Measurements from ENCODE around the gene GALNT2. TPM values are rescaled to one million over a fixed set of nuclear protein-coding genes. Genes with fewer than 3 reads are reported as not detected.

Gene GALNT2
- polyA plus RNA-seq, 1 of the 3 experiments (the other 2 are of a cell fraction): 118 TPM

DNA sequence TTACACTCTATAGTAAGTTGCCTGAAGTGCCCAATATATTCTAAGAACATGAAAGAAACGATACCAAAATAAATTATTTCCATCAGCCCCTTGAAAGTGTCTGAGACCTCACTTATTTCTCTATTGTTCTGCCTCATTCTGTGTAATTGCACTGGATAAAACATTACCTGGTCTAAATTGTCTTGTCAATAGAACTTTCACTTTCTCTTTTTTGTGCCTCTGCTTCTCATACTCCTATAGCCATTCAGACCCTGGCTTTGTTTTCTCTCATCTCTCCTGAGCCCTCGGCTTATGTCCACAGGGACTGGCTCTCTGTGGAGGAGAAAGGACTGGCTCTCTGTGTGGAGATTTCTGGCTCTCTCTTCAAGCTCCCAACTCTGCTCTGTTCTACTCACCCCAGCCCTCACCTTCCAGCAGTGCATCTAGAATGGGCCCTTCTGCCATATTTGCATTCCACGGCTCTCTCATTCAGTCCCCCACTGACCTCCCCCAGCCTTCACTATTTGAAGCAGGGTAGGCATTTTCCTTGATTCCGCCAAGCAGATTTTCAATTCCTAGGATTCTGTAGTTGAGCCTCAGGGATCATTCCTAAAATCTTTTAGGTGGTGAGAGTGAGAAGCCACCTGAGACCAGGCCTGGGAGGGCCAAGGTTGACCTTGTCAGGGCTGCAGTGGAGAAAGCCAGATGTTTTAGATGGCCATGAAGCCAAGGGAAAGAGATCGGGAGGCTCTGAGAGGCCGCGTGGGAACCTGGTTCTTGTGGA, 15.9 kb upstream of the GALNT2 start:
- H3K27me3 ChIP-seq (ENCODE audit: insufficient read depth): no peaks in the 10 kb centered on the region; the same call in 1 of the 2 replicates
- WGBS (ENCODE audit: low lambda C conversion rate): 69% methylated on average over 7 of the region's 7 CpGs
- H3K4me3 ChIP-seq (ENCODE audit: low read depth in 2 of 2, low read length in 1 of 2): no peak overlapping the region
- ChIA-PET CTCF (no interaction called here), POLR2A (no interaction called here)
- no peaks in the 10 kb centered on the region for H3K9me3 ChIP-seq
- H3K9me2 ChIP-seq: no peaks in the 10 kb centered on the region
- no peaks in the 10 kb centered on the region for H3F3A ChIP-seq (replicated peaks; ENCODE audit: insufficient read depth)
- H3K36me3 ChIP-seq (replicated peaks in 1 of 2; ENCODE audit: control insufficient read depth in 1 of 2, insufficient read depth in 2 of 2, low read length in 1 of 2): no peaks in the 10 kb centered on the region
- TF ChIP-seq SMC3 (IDR thresholded peaks at IDR 0.05; ENCODE audit: low read depth, low read length): no peak
- H3K4me2 ChIP-seq: no peak overlapping the region
- no peak overlapping the region for H2AFZ ChIP-seq (ENCODE audit: low read depth)
- no peaks in the 10 kb centered on the region for H3K79me2 ChIP-seq (ENCODE audit: insufficient read depth)
- DNase-seq: no peak
- no peak overlapping the region for H3K27ac ChIP-seq (ENCODE audit: low read depth in 2 of 2, low read length in 1 of 2)
- no peaks in the 10 kb centered on the region; a peak in 1 of 4 replicates for H3K4me1 ChIP-seq (ENCODE audit: control insufficient read depth in 1 of 2, insufficient read depth in 2 of 2, low read depth in 1 of 2, low read length in 1 of 2)
- no peak overlapping the region for H3K9ac ChIP-seq
- no peaks in the 10 kb centered on the region for H4K20me1 ChIP-seq (ENCODE audit: insufficient read depth)

- H3K4me3 ChIP-seq (ENCODE audit: low read depth in 2 of 2, low read length in 1 of 2): no peak overlapping the region
- no peaks in the 10 kb centered on the region; a peak in 1 of 4 replicates for H3K4me1 ChIP-seq (ENCODE audit: control insufficient read depth in 1 of 2, insufficient read depth in 2 of 2, low read depth in 1 of 2, low read length in 1 of 2)
- H3K27me3 ChIP-seq (ENCODE audit: insufficient read depth): no peaks in the 10 kb centered on the region; the same call in 1 of the 2 replicates
- H3K9me3 ChIP-seq: no peaks in the 10 kb centered on the region
- no peaks in the 10 kb centered on the region for H4K20me1 ChIP-seq (ENCODE audit: insufficient read depth)
- no peak overlapping the region for H3K4me2 ChIP-seq
- H3K9me2 ChIP-seq: no peaks in the 10 kb centered on the region
- no peaks in the 10 kb centered on the region for H3F3A ChIP-seq (replicated peaks; ENCODE audit: insufficient read depth)
- TF ChIP-seq, protein P1, sequence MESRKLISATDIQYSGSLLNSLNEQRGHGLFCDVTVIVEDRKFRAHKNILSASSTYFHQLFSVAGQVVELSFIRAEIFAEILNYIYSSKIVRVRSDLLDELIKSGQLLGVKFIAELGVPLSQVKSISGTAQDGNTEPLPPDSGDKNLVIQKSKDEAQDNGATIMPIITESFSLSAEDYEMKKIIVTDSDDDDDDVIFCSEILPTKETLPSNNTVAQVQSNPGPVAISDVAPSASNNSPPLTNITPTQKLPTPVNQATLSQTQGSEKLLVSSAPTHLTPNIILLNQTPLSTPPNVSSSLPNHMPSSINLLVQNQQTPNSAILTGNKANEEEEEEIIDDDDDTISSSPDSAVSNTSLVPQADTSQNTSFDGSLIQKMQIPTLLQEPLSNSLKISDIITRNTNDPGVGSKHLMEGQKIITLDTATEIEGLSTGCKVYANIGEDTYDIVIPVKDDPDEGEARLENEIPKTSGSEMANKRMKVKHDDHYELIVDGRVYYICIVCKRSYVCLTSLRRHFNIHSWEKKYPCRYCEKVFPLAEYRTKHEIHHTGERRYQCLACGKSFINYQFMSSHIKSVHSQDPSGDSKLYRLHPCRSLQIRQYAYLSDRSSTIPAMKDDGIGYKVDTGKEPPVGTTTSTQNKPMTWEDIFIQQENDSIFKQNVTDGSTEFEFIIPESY (IDR thresholded peaks at IDR 0.05; ENCODE audit: borderline replicate concordance, low read depth): no peak
- TF ChIP-seq CHD2 (IDR thresholded peaks at IDR 0.05; ENCODE audit: low read length, partially characterized antibody) (no peak), EZH2phosphoT487 (IDR thresholded peaks at IDR 0.05; ENCODE audit: borderline replicate concordance, low read depth) (no peak), GATA2 (CRISPR knock-in tag; IDR thresholded peaks at IDR 0.05) (no peak), NRF1 (IDR thresholded peaks at IDR 0.05; ENCODE audit: low read depth, low read length) (no peak), SIN3A (IDR thresholded peaks at IDR 0.05; ENCODE audit: borderline replicate concordance, low read depth, low read length) (no peak), RFX5 (IDR thresholded peaks at IDR 0.05; ENCODE audit: low read length) (no peak)
- H3K36me3 ChIP-seq (replicated peaks in 1 of 2; ENCODE audit: control insufficient read depth in 1 of 2, insufficient read depth in 2 of 2, low read length in 1 of 2): no peaks in the 10 kb centered on the region
- ChIA-PET CTCF (interaction anchor here (1.2 kb wide), 1 partner anchor 11 kb away, joined by 3 read pairs; no protein-coding TSS in a partner anchor), POLR2A (no interaction called here)
- H2AFZ ChIP-seq (ENCODE audit: low read depth): no peak overlapping the region
- WGBS (ENCODE audit: low lambda C conversion rate): 61% methylated on average over 2 of the region's 2 CpGs
- H3K79me2 ChIP-seq (ENCODE audit: insufficient read depth): no peaks in the 10 kb centered on the region
- H3K9ac ChIP-seq: no peak overlapping the region
- DNase-seq: no peak
- H3K27ac ChIP-seq (ENCODE audit: low read depth in 2 of 2, low read length in 1 of 2): no peak overlapping the region
Observed at GRCh38 chr1:230052018-230052417, 15.0 kb upstream of the GALNT2 start.

GRCh38 chr1:230052665-230053064, 14.4 kb upstream of the GALNT2 start:
- POLR2A ChIA-PET: no interaction called here
- no peak for TF ChIP-seq NRF1 (IDR thresholded peaks at IDR 0.05; ENCODE audit: low read depth, low read length)
- no peak for TF ChIP-seq GABPA (IDR thresholded peaks at IDR 0.05; ENCODE audit: low read depth)
- TF ChIP-seq, protein P2, sequence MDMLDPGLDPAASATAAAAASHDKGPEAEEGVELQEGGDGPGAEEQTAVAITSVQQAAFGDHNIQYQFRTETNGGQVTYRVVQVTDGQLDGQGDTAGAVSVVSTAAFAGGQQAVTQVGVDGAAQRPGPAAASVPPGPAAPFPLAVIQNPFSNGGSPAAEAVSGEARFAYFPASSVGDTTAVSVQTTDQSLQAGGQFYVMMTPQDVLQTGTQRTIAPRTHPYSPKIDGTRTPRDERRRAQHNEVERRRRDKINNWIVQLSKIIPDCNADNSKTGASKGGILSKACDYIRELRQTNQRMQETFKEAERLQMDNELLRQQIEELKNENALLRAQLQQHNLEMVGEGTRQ (IDR thresholded peaks at IDR 0.05; ENCODE audit: borderline replicate concordance, low read depth, low read length): no peak
- TF ChIP-seq CTCF (IDR thresholded peaks at IDR 0.05): no peak
- no peak for TF ChIP-seq MXI1 (IDR thresholded peaks at IDR 0.05; ENCODE audit: low read depth, low read length)
- no peak for TF ChIP-seq RAD21 (IDR thresholded peaks at IDR 0.05; ENCODE audit: low read length)
- TF ChIP-seq, protein P3, sequence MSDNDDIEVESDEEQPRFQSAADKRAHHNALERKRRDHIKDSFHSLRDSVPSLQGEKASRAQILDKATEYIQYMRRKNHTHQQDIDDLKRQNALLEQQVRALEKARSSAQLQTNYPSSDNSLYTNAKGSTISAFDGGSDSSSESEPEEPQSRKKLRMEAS (IDR thresholded peaks at IDR 0.05; ENCODE audit: low read depth): no peak
- no peak for TF ChIP-seq FOSL2 (IDR thresholded peaks at IDR 0.05; ENCODE audit: borderline replicate concordance, low read depth)

More at GRCh38 chr1:230052665-230053064, 14.4 kb upstream of the GALNT2 start:
- Histone ChIP-seq H3K27me3 (ENCODE audit: insufficient read depth) (no peaks in the 10 kb centered on the region; the same call in 1 of the 2 replicates), H3K79me2 (ENCODE audit: insufficient read depth) (no peaks in the 10 kb centered on the region), H3K36me3 (replicated peaks in 1 of 2; ENCODE audit: control insufficient read depth in 1 of 2, insufficient read depth in 2 of 2, low read length in 1 of 2) (no peaks in the 10 kb centered on the region), H2AFZ (ENCODE audit: low read depth) (no peak overlapping the region), H3F3A (replicated peaks; ENCODE audit: insufficient read depth) (no peaks in the 10 kb centered on the region), H3K4me1 (ENCODE audit: control insufficient read depth in 1 of 2, insufficient read depth in 2 of 2, low read depth in 1 of 2, low read length in 1 of 2) (no peaks in the 10 kb centered on the region), H3K4me3 (ENCODE audit: low read depth in 2 of 2, low read length in 1 of 2) (no peak overlapping the region), H3K4me2 (no peak overlapping the region), H3K9ac (no peak overlapping the region), H3K9me3 (no peaks in the 10 kb centered on the region), H4K20me1 (ENCODE audit: insufficient read depth) (no peaks in the 10 kb centered on the region), H3K27ac (ENCODE audit: low read depth in 2 of 2, low read length in 1 of 2) (no peak overlapping the region), H3K9me2 (no peaks in the 10 kb centered on the region)
- CTCF ChIA-PET: interaction anchor here (1.2 kb wide), 1 partner anchor 11 kb away, joined by 3 read pairs; no protein-coding TSS in a partner anchor
- DNase-seq: no peak
- WGBS (ENCODE audit: low lambda C conversion rate): 41% methylated on average over 5 of the region's 5 CpGs
